ENCODE data around the gene ZBTB7C.

DNA sequence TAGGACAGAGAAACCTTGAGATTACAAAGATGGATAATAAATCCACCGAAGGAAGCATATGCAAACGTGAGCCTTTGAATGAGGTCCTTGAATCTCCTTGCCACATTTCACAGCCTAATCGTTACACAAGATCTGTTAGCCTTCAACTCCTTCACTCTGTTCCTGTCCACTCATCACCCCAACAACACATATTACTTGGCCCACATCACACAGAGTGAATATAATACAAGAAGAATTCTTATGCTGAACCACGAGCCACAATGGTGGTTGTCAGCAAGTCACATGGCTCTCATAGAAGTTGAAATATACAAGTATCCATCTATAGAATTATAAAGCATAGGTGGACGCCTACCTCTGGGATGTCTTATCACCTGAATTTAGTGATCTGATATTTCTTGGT, 12.6 kb downstream of the ZBTB7C start:
- TF ChIP-seq, protein P1, sequence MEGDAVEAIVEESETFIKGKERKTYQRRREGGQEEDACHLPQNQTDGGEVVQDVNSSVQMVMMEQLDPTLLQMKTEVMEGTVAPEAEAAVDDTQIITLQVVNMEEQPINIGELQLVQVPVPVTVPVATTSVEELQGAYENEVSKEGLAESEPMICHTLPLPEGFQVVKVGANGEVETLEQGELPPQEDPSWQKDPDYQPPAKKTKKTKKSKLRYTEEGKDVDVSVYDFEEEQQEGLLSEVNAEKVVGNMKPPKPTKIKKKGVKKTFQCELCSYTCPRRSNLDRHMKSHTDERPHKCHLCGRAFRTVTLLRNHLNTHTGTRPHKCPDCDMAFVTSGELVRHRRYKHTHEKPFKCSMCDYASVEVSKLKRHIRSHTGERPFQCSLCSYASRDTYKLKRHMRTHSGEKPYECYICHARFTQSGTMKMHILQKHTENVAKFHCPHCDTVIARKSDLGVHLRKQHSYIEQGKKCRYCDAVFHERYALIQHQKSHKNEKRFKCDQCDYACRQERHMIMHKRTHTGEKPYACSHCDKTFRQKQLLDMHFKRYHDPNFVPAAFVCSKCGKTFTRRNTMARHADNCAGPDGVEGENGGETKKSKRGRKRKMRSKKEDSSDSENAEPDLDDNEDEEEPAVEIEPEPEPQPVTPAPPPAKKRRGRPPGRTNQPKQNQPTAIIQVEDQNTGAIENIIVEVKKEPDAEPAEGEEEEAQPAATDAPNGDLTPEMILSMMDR (IDR thresholded peaks at IDR 0.05) = no peak
- TF ChIP-seq EZH2 (IDR thresholded peaks at IDR 0.05; ENCODE audit: borderline replicate concordance, insufficient read depth, low read depth, low read length, poor library complexity, severe bottlenecking) = no peak

Measured in B cell (primary cell).